Measurements from ENCODE around the gene ANO10.

Gene ANO10

DNA sequence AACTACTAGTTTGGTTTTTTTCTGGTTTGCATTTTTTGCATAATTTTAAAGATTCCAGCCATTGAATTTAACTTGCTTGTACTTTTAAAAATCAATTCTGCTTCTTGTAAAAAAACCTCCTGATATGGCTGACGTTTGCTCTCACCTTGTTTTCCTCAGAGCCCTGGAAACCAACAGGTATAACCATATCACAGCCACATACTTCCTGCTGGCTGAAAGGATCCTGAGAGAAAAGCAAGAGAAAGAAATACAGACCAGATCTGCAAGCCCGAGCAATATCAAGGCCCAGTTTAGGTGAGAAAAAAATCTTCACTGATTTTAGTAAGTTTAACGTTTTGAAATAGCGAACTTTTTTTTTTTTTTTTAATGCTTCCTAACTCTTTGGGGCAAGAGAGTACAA lies 278.6 kb downstream of the ANO10 start:
- DNase-seq, result peak; percentile 41

DNA sequence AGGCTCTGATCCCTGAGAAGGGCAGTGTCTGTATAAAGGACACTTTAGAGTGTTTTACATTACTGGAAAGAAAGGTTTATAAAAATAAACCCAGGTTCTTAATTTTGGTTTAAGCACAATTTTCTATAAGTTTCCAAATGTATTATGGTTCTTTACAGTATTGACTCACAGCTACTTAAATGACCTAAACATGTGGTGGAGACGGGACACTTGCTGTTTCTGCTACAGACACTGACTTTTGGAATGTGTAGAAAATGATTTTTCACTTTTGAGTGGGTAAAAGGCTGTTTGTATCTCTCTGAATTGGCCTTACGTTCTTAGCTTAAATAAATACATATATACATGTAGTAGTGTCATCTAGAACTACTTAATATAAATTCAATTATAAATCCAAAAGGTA lies 280.0 kb downstream of the ANO10 start:
- no peak for DNase-seq

- DNase-seq, result no peak
Measured at GRCh38 chr3:43340403-43340802, 281.4 kb downstream of the ANO10 start.

DNA sequence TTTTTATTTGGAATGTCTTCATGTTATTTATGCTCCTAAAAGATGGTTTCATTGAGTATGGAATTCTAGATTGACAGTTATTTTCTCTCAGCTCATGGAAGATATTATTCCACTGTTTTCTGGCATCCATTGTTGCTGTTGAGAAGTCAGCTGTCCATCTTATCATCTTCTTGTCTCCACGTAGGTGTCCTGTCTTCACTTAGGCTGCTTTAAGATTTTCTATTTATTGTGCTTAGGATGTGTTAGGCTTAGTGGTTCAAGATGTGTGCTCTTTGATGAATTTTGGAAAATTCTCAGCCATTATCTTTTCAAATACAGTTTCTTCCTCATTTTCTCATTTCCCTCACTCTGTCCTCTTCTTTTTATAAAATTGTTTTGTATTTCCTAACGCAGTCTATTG lies 283.5 kb downstream of the ANO10 start:
- DNase-seq, result no peak

GRCh38 chr3:43335799-43336198 lies 286.0 kb downstream of the ANO10 start:
- no peak for DNase-seq

- DNase-seq, result no peak
Measured at GRCh38 chr3:43334976-43335375, 286.8 kb downstream of the ANO10 start.

DNA sequence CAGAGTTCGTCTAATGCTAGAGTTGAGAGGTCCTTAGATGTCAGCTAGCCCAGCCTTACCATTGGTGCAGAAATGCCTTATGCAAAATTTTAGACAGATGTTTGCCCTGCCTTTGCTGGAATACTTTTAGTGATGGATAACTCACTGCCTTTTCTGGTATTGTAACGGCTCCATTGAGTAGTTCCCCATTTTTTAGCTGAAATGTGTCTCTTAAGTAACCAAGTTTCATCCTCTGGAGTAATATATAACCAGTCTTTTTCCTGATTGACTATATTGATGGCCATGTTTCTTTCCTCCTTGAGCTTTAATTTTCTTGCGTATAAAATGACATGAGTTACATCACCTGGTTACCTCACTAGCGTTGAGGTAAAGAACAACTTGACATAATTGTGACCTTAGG lies 290.4 kb downstream of the ANO10 start:
- DNase-seq, result no peak

- DNase-seq, result no peak
Measured at GRCh38 chr3:43330981-43331380, 290.8 kb downstream of the ANO10 start.

DNA sequence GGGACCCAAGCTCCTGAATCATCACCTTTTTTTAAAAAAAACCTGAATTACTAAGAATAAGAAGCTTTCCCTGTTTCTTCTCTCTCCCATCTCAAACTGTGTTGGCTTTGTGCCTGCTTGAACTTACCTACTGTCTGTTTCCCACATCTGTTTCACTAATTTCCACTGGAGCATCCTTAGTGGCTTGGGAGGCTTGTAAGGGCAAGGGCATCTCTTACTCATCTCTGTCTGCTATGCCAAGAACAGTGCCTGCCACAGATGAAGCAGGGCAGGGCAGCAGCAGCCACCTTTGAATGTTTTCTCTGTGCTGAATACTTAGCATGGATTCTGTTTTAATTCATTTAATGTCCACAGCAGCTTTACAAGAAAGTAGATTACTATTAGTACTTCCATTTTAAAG lies 293.2 kb downstream of the ANO10 start:
- DNase-seq, result no peak

DNA sequence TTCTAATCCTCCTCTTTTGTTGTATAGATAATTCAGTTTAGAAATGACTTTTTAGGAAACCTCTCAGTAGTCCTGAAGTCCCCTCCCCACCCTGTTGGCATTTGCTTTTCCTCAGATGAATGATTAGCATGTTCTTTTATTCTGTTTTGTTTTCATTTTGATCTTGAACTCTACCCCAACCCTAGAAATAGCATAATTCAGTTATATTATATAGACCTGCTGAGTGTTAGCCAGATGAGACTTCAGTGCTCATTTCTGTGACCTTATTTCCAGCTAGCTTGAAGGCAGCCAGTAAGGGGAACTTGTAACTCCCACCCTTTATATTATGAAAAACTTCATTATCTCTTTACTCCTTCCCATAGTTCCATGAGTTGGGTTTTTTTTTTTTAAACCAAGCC lies 294.2 kb downstream of the ANO10 start:
- DNase-seq, result no peak

GRCh38 chr3:43326891-43327581 lies 294.8 kb downstream of the ANO10 start:
- no peak for DNase-seq

- DNase-seq, result no peak
Measured at GRCh38 chr3:43323541-43323940, 298.3 kb downstream of the ANO10 start.

DNA sequence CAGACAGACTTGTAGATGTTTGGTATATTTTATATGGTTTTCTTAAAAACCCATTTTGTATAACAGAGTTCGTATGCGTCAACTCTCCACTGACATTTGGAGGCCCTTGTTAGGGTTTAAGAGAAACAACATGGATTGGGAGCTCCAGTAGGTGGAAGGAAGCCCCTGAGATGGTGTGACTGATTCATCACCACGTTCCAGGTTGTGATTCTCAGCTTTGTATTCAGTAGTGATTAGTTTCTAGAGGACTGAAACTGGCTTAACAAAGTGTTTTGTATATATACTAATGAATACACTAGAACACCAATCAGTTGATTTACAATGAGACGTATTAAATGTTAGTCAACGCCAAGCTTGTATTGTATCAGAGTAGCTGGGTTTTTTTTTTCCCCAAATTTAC lies 301.5 kb downstream of the ANO10 start:
- no peak for DNase-seq

- no peak for DNase-seq
Measured at GRCh38 chr3:43319794-43320193, 302.0 kb downstream of the ANO10 start.

DNA sequence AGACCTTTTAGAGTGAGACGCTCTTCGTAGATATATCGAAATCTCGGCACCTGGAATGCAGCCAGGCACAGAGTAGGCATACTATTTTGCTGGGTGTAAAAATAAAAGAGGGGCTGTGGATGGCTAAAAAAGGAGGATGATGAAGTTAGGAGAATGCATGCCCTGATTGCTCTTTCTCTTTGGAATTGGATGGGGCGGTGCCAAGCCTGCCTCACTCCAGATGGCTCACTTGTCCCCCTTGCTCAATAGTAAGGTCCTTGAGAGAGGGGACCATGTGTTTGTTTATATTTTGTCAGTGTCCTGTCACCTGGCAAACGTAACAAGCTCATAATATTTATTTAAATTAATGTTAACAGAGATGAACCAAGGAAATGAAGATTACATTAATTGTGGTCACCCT lies 302.4 kb downstream of the ANO10 start:
- no peak for DNase-seq

DNA sequence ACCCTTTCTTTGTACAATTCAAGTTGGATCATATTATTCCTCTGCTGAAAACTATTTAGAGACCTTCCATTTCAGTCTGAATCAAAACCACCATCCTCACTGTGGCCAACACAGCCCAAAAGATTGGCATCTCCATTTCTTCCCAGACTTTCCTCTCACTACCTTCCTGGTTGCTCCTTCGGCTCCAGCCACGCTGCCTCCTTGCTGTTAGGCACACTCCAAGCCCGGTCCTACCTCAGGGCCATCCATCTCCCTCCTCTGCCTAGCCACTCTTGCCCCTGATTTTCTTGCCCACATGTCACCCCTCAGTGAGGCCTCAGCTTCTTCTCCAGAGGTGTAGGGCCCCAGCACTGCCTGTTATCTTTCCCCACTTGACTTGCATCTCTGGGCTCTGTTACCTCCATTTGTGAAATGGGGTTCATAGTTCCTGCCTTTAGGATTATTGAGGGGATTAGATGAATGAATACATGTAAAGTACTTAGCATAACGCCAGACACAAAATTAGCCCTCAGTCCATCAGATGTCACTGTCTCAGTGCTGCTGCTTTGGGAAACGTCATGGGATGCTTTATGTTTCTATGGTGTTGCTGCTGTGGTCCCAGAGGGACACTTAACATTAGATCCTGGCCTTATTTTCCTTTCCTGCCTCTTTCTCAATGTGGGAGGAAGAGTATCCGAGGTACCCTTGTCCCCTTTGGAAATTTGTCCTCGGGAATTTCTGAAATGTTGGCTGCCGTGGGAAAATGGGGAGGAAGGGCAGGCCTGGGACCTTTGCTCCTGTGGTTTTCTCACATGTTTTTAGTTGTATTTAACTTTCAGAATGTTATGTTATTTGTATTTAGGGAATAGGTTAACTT lies 304.1 kb downstream of the ANO10 start:
- DNase-seq, result no peak

DNA sequence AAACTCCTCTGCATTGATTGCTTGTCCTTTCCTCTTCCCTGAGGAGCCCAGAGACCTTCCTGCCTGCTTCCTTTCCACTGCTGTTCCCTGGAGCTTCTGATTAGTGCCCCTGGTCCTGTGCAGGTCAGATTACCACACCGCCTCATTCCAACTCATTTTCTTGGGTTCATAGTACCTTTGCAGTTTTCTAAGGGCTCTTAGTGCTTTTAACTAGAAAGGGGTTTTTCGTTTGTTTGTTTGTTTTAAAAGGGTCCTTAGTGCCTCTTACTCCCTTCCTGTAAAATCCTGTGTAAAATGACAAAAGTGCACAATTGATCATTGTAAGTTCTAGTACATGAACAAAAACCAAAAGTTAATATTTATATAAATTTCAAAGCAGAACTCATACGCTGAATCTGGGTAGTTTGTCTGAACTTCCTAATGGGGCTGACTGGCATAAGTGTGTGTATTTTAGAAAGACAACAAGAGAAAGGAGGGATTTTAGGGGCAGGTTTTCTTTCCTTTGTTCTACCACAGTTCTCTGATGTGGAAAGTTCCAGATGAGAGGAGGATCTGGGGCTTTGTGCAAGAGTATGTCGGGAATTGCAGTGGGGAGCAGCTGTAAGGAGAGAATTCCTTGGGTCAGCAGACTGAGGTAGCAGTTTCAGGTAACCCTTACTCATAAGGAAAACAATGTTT lies 304.9 kb downstream of the ANO10 start:
- no peak for DNase-seq

All from CD4-positive, alpha-beta T cell treated with Interleukin-10 for 1 hour (primary cell).